PFSK-1 (cell line): ENCODE data around the gene IQSEC3.

ENCODE experiments used
- FOXP2 ChIP-seq: optimal IDR thresholded peaks from 2 replicates; pipeline ENCODE3; 2011; ENCODE audit warnings: borderline replicate concordance, control low read depth, inconsistent platforms; ENCODE audit not compliant: insufficient read depth; ENCODE audit errors: extremely low read length, extremely low read depth
- POLR2AphosphoS5 ChIP-seq: IDR thresholded peaks from 2 replicates; pipeline ENCODE4 v1.6.1; 2012; ENCODE audit warnings: low read depth, mild to moderate bottlenecking, control low read depth, low read length, moderate library complexity
- SIN3A ChIP-seq: IDR thresholded peaks from 2 replicates; pipeline ENCODE4 v1.6.1; 2012; ENCODE audit warnings: mild to moderate bottlenecking, low read length, moderate library complexity, borderline replicate concordance; ENCODE audit not compliant: insufficient read depth
- TAF1 ChIP-seq: IDR thresholded peaks from 2 replicates; pipeline ENCODE4 v1.6.1; 2012; ENCODE audit warnings: low read length, control low read depth, borderline replicate concordance; ENCODE audit not compliant: insufficient read depth
- TF ChIP-seq, protein P1 (sequence below), 2 experiments: IDR thresholded peaks; 2 replicates each; pipeline versions ENCODE4 v1.6.1 to v1.8.0; 2011 to 2012; ENCODE audit warnings: low read depth in 2 of 2, low read length in 2 of 2, control low read depth in 1 of 2, inconsistent platforms in 1 of 2, mild to moderate bottlenecking in 1 of 2, moderate library complexity in 1 of 2; ENCODE audit not compliant: insufficient read depth in 1 of 2

The IQSEC3 gene

DNA sequence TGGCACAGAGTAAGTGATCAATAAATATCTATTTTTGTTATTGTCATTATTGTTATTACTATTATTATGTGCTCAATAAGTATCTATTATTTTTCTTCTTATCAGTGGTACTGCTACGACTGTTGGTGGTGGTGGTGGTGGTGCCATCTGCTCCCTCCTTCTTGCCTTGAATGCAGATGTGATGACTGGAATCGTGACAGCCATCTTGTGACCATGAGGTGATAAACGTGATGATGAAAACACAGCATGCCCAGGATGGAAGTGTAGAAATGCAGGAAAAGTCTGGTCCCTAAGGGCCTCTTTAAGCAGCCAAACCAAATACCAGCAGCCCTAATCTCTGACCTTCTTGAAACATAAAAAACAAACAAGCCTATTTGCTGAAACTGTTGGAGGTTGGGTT lies 125.0 kb downstream of the IQSEC3 start:
- TF ChIP-seq SIN3A (no peak), TAF1 (no peak), FOXP2 (no peak), POLR2AphosphoS5 (no peak)
- TF ChIP-seq, protein P1, sequence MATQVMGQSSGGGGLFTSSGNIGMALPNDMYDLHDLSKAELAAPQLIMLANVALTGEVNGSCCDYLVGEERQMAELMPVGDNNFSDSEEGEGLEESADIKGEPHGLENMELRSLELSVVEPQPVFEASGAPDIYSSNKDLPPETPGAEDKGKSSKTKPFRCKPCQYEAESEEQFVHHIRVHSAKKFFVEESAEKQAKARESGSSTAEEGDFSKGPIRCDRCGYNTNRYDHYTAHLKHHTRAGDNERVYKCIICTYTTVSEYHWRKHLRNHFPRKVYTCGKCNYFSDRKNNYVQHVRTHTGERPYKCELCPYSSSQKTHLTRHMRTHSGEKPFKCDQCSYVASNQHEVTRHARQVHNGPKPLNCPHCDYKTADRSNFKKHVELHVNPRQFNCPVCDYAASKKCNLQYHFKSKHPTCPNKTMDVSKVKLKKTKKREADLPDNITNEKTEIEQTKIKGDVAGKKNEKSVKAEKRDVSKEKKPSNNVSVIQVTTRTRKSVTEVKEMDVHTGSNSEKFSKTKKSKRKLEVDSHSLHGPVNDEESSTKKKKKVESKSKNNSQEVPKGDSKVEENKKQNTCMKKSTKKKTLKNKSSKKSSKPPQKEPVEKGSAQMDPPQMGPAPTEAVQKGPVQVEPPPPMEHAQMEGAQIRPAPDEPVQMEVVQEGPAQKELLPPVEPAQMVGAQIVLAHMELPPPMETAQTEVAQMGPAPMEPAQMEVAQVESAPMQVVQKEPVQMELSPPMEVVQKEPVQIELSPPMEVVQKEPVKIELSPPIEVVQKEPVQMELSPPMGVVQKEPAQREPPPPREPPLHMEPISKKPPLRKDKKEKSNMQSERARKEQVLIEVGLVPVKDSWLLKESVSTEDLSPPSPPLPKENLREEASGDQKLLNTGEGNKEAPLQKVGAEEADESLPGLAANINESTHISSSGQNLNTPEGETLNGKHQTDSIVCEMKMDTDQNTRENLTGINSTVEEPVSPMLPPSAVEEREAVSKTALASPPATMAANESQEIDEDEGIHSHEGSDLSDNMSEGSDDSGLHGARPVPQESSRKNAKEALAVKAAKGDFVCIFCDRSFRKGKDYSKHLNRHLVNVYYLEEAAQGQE (IDR thresholded peaks at IDR 0.05; ENCODE audit: insufficient read depth in 1 of 2, low read depth in 2 of 2, low read length in 2 of 2) = no peak

DNA sequence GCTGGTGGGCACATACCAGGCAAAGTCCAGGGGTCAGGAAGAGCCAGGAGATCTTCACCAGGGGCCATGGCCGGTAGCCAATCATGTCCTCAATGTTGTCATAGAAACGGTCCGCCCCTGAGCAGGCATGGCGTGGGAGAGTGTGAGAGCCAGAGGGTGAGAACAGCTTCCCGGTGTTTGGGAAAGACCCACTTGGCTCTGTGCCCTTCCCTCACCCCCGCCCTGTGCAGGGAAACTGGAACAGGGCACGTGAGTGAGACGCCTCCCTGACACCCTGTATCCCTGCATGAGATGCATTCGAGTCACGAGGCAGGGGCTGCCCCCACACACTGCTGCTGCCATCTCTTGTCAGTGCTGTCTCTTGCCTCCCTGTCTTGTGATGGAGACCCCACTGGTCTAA lies 126.7 kb downstream of the IQSEC3 start:
- no peak for TF ChIP-seq TAF1
- TF ChIP-seq, protein P1 (IDR thresholded peaks at IDR 0.05; ENCODE audit: insufficient read depth in 1 of 2, low read depth in 2 of 2, low read length in 2 of 2) = no peak
- TF ChIP-seq SIN3A = no peak
- TF ChIP-seq POLR2AphosphoS5 = no peak
- no peak for TF ChIP-seq FOXP2

DNA sequence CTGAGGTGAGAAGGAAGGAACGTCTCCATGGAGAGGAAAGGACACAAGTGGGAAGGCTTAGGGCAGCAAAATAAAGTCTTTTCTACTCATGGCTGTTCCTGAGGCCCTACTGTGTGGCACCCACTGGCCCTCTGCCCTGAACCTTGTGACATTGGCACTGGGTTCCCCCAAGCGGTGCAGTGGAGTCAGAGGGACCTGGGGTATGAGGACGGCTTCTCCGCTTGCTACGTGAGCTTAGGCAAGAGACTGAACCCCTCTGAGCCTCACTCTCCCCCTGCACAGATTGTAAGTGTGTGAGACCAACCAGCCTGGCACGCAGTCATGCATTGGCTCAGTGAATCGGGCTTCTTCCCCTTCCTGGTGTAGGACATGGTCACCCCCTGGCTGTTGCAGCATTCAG lies 127.7 kb downstream of the IQSEC3 start:
- TF ChIP-seq, protein P1 (IDR thresholded peaks at IDR 0.05; ENCODE audit: insufficient read depth in 1 of 2, low read depth in 2 of 2, low read length in 2 of 2) = no peak
- TF ChIP-seq TAF1 = no peak

DNA sequence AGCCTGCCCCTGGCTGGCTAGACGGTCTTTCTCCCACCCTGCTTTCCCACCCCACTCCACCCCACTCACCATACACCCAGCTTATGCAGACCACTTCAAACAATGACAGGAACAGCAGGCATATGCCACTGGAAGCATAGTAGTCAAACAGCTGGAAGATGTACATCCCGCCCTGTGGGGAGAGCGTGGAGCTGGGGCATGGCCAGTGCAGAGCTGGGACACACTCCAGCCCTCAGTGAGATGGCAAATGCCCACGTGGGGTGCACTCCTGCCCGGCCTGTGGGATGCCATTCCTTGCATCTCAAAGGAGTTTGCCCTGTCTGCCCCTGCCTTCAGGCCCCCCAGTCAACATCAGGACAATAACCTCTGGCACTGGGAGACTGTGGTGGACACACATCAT lies 128.6 kb downstream of the IQSEC3 start:
- TF ChIP-seq POLR2AphosphoS5 (no peak), TAF1 (no peak), SIN3A (no peak), FOXP2 (no peak)
- TF ChIP-seq, protein P1 (IDR thresholded peaks at IDR 0.05; ENCODE audit: insufficient read depth in 1 of 2, low read depth in 2 of 2, low read length in 2 of 2) = no peak

DNA sequence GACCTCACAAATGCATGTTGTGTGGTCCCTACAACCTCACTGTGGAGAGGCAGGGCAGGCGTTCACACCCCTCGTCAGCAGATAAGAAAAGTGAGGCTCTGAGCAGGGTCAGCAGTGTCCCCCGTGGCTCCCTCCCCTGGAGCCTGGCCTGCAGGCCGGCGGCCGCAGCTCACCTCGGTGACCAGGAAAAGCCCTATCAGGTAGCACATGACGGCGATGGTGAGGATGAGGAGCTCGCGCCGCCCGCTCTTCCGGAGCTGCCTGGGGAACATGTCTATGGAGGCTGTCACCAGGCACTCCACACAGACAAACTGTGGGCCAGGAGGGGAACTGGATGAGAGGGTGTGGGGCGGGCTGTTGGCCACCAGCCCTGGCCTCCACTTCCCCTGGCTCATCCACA lies 129.4 kb downstream of the IQSEC3 start:
- TF ChIP-seq SIN3A = no peak
- no peak for TF ChIP-seq FOXP2
- TF ChIP-seq, protein P1 (IDR thresholded peaks at IDR 0.05; ENCODE audit: insufficient read depth in 1 of 2, low read depth in 2 of 2, low read length in 2 of 2) = no peak
- TF ChIP-seq TAF1 = no peak
- no peak for TF ChIP-seq POLR2AphosphoS5
